GM10266 (cell line): ENCODE measurements around the gene NCK1.

ENCODE experiments used
- DNase-seq: peaks from one replicate; pipeline ENCODE4 v3.0.0; 2012; ENCODE audit errors: extremely low spot score
- TF ChIP-seq, protein P1 (sequence below): IDR thresholded peaks from 2 replicates; pipeline ENCODE4 v1.5.1; 2012; ENCODE audit warnings: mild to moderate bottlenecking, low read depth; ENCODE audit not compliant: control insufficient read depth, insufficient read depth; ENCODE audit errors: missing control alignments

The NCK1 gene

DNA sequence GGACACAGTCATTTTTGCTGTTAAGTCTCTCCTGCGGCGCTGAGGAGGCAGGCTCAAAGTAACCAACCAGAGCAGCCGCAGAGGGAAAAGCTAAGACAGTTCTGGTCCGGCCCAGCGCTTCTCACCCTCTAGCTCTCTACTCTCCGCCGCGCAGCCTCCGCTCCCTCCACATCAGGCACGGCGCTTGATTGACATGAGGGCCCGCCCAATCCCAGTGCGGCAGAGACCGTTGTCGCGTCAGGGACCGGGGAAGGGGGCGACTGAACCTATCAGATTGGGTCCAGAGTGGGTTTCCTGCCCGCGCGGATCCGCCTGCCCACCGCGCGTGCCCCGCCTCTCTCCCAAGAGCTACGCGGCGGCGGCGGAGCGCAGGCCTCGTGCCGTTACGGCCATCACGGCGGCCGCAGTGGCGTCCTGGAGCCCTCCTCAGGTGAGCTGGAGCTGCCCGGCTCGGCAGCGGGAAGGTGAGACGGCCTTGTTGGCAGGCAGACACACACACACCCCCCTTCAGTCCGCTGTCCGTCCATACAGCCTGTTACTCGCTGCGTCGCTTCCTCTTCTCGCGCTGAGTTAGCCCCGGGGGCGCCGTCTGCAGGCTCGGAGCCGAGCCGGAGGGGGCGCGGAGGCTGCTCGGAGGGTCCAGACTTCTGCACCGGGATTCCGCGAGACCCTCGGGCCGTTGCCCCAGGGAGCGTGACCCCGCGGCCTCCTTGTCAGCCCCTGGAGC, at the start of gene NCK1:
NCK1 (plus strand) TSS at position 319 of the 727 bp plus-strand sequence. CDS start 65,794 bp downstream, outside the sequence.
- TF ChIP-seq, protein P1, sequence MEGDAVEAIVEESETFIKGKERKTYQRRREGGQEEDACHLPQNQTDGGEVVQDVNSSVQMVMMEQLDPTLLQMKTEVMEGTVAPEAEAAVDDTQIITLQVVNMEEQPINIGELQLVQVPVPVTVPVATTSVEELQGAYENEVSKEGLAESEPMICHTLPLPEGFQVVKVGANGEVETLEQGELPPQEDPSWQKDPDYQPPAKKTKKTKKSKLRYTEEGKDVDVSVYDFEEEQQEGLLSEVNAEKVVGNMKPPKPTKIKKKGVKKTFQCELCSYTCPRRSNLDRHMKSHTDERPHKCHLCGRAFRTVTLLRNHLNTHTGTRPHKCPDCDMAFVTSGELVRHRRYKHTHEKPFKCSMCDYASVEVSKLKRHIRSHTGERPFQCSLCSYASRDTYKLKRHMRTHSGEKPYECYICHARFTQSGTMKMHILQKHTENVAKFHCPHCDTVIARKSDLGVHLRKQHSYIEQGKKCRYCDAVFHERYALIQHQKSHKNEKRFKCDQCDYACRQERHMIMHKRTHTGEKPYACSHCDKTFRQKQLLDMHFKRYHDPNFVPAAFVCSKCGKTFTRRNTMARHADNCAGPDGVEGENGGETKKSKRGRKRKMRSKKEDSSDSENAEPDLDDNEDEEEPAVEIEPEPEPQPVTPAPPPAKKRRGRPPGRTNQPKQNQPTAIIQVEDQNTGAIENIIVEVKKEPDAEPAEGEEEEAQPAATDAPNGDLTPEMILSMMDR = peak; percentile 6
- peak; percentile 94 for DNase-seq

DNA sequence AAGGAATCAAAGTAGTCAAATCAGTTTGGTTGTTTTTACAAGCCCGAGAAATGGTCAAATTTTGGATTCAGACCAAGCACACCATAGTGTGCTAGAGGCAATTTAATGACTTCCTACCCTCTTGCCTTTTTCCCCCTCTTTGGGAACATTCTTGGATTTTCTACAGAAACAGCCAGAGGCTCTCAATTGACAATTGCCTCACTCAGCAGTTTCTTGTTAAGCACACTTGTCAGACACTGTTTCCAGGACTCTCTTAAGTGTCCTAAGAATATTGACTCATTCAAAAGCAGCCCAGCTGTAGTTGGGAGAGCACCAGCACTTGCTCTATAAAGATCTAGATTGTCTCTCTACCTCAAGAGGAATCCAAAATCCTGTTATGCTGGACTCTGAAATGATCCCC, 44.6 kb upstream of the NCK1 start:
- DNase-seq = no peak
- TF ChIP-seq, protein P1 = no peak

DNA sequence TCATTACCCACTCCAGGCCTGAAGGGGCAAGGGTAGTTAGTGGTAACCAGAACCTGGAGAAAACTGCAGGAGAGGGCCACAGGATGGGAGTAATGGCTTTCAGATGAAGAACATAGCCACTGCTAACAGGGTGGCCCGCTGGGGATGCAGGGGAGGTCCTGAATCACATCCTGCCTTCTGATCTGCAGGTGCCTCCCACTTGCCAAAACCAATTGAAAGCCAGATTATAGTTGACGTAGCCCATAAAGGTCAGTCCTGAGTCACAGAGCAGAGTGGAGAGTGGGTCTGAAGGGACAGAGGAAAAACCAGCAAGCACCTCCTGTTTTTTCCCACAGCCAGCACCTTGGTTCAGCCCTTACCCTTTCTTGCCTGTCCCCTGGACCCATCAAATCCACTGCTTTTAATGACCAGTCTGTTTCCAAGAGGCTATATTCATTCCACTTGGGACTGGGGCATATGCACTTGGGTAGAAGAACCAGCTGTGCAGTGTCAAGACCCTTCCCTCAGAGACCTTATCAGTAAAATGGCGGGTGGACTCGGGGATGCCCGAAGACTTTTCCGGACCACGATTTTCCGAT, 43.7 kb upstream of the NCK1 start:
- DNase-seq = peak; percentile 64
- TF ChIP-seq, protein P1 = no peak

DNA sequence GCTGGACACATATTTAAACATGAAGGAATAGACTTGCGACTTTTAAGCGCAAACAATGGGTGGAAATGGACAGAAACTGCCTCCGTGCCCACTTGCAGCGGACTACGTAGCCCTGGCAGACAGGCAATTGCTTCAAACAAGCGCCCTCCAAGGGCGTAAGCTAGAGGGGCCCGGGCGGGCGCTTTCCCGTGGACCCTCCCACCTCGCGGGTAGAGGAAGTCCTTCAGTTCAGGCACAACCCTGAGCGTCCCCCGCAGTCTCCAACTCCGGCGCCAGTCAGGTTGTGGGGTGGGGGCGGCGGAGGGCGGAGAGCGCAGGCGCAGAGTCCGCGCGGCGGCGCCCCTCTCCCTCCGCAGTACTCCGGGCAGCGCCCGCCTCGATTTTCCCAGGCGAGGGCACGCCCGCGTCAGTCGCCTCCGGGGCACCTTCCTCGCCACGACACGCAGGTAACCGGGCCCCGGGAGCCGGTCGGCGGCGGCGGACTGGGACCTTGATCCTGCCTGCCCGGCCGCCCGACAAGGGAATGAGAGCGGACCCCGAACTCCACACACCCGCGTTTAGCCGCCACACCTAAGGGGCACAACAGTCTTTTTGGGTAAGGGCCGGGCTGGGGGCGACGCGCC, 43.1 kb upstream of the NCK1 start, which contains the start of gene SLC35G2:
SLC35G2 (plus strand) TSS at position 358 of the 623 bp plus-strand sequence. CDS start 35,335 bp downstream, outside the sequence.
- TF ChIP-seq, protein P1 = no peak
- peak; percentile 42 for DNase-seq

DNA sequence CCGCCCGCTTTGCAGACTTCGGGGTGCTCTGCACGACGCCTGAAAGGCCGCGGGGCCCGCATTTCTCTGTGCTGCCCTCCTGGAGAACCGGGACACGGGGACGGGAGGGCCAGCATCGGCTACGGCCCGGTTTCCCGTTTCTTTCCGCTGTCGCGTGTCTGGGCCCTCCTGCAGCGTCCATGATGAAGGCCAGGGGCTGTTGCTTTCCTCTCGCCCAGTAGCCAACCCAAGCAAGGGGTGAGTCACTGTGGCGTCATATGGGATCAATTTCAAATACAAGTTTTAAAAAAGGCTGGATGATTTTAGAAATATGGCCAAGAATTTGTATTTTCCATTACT, 42.6 kb upstream of the NCK1 start:
- no peak for DNase-seq

DNA sequence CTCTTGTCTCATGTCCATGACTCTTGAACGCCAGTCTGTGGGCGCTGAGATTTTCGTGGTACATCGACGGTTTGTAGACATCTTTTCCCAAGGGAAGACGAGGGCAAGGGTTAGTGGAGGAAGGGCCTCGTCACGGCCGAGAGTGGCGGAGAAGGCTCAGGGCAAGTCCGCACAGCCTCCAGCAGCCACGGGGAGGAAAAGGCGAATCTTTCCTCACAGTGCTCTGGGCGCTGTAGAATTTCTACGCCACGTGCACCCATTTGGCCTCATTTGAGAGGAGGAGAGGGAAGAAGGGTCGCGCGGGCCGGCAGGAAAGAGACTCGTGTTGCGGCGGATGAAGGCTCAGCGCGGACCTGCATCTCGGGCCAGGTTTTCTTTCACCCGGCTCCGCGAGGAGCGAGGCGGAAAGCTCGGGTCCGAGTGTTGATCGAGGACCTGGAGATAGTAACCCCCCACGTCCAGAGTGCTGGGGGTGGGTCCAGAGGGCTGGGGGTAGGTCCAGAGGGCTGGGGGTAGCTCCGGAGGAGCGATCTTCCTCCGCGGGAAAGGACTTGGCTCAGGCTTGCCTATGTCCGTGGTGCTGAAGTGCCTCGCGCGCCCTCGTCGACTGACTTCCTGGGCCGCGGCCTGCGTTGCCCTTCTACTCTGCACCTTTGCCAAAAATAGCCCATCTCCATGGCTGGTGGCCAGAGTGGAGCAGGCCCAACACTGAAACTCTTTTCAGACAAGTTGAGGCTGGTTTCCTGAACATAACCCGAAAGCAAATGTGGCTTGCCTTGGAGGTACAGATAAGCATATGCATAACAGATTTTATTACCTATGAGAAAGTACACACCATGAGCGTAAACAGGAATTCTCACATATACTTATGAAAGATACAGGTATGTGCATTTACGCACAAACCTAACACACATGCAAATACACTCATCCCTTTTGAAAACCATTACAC, 42.0 kb upstream of the NCK1 start:
- TF ChIP-seq, protein P1 = no peak
- DNase-seq = peak; percentile 34

More for the DNA sequence above, 42.6 kb upstream of the NCK1 start:
- TF ChIP-seq, protein P1 = no peak
